IPS DF 4.7 (cell line): ENCODE data around the gene TBX2.

Experiments used
- DNase-seq: peaks from one replicate; pipeline ENCODE4 v3.0.0-alpha.2; 2013; ENCODE audit warnings: low spot score; ENCODE audit errors: extremely low read depth

TBX2 gene

GRCh38 chr17:61453566-61454380, 54.1 kb downstream of the TBX2 start:
- no peak for DNase-seq

DNA sequence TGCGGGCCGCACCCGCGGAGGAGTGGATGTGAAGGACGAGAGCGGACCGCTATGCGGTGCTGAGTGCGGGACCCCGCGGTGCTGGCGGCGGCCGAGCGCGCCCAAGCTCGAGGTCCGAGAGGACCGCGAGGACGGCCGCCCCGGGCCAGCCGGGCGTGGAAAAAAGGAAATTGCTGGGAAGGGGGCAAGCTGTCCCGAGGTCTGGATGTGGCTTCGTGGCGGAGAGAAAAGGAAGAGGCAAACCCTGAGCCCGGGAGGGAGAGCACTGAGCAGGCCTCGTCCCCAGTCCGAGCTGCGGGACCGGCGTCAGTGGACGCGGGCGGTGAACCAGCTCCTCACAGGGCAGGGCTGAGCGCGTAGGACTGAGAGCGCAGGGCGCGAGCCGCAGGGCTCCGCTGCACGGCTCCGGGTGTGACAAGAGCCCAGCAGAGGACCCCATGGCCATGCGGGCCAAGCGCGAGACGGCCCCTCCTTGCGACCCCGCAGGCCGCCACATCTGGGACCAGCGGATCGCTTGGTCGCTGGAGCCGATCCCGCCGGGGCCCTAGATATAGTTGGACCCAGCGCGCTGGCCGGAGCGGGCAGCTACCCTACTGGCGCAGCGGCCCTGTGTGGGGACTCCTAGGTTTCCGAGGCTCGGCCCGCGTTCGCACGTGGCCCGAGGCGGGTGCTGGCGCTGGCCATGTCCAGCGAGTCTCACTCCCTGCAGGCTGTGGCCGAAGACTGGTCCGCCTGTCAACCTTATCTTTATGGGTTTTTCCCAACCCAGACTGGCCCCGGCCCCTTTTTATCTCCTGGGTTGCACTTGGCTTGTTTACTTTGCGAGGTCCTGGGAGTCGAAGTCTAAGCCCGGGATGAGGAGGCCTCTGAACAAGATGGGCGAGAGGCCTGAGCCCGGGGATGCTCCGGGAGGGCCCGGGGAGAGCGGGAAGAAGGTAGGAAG, 55.0 kb downstream of the TBX2 start:
- no peak for DNase-seq

GRCh38 chr17:61455324-61456060, 55.8 kb downstream of the TBX2 start:
- DNase-seq: no peak

DNA sequence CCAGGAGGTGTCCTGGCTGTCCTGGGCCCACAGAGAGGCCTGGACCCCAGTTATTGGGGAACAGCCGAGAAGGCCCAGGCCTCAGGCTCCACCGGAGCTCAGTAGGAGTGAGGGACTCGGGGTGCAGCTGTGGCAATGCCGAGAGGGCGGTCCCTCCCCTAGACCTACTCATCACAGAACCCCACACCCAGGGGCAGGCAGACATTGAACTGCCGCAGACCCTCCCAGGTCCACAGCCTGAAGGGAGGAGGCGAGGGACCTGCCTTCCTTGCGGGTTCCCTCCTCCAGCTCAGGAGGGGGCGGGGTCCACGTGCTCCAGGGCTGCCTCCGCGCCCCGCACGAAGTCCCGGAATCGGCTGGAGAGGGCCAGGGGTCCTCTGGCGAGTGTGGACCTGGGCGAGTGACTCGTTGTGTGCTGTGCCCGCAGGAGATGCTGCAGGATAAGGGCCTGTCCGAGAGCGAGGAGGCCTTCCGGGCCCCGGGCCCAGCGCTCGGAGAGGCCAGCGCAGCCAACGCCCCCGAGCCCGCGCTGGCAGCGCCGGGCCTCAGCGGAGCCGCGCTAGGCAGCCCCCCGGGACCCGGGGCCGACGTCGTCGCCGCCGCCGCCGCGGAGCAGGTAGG, 56.5 kb downstream of the TBX2 start:
- no peak for DNase-seq

DNA sequence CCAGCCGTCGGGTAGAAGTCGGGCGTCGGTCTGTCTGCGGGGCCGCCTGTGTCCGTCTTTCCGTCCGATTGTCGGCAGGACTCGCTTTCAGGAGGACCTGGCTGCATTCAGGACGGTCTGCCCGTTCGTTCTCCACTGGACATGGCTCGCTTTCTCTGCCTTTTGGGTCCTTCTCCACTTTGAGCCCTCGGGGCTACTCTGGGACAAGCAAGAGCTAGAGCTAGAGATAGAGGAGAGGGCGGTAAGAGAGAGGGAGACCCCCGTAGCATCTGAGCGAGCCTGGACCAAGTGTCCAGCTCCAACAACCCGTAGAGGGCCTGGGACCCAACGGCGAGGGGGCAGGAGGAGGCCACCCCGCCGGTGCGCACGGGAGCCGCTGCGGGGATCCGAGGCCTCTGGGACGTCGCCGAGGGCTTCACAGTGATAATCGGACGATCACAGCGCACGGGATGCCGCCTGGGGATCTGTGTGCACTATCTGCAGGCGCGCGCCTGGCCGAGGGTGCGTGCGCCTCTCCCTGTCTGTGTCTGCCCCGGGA, 57.1 kb downstream of the TBX2 start:
- DNase-seq: no peak

DNA sequence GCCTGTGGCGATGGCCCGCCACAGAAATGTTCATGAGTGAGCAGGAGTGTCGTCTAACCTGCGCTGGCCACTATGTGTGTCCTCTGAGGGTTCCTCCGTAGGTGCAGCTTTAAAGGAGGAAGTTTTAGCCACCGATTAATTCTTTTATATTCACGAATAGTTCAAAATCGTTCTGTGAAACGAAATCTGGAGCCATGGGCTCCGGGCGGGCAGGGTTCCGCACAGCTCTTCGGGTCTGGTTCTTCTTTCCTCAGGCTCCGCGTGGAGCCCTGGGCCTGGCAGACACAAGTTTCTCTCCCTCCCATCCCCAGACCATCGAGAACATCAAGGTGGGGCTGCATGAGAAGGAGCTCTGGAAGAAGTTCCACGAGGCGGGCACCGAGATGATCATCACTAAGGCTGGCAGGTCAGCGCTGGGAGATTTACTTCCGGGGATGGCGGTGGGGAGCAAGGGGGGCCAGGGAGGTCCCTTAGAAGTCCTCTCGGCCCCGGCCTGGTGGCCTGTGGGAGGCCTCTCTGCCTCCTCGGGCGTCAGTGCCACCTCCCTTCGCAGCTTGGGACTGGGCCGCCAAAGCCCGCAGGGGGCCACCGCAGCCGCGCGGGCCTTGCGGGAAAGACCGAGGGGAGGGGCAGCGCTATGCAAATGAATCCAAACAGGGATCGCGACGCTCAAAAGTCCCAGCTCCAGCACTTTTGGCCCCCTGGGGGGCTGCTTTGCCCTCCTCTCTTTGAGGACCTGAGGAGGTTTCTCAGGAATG, 57.8 kb downstream of the TBX2 start:
- DNase-seq: no peak

GRCh38 chr17:61458000-61458399, 58.4 kb downstream of the TBX2 start:
- no peak for DNase-seq

DNA sequence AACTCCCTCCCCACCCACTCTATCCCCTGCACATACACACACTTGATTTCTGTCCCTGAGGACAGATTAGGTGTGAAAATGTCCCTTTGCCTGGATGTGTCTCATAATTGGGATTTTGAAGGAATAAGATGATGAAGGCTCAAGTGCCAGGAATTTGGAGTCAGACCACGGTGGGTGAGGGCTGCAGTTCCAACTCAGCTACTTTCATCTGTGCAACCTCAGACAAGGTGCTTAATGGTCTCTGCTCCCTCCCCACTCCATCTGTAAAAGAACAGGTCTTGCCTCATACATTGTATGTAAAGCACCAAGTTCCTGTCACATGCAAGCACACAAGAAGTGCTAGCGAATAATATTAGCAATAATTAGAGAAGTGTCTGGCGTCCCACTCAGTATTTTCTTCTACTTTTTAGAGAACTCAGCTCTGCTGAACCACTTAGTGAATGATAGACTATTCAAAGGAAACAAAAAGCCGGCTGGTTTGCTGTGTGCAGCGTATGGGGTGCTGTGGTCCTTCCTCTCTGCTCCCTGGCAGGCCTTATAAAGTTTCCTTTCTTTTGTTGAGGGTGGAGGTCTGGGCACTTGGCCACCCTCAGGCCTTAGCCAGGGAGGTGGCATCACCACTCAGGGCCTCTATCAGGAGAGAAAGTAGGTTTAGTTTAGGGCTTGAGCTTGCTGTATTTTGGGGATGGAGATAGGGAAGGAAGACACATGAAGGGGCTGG, 58.9 kb downstream of the TBX2 start:
- DNase-seq: no peak
